Stimulated activated naive B cell treated with anti-CD40 and anti-IgM and Interleukin-4, amounts not matched to agents 10 μg/mL and 1 μg/mL and 100 μg/mL, for 72 hours (primary cell): ENCODE data around the gene MYL9.
A peak's percentile ranks its signal among the peaks of the same experiment; 100 is the strongest.

Source experiments
- ATAC-seq, 2 donors: fragments of 150-1000 bp; cut with Tn5 transposase; replicated peaks; 2 replicates each; pipeline ENCODE4 v1.10.0; 2021; ENCODE audit warnings: moderate library complexity in 1 of 2
- DNase-seq: peaks from one replicate; pipeline ENCODE4 v3.0.0; 2021
- H3K27ac Mint-ChIP-seq: one replicate; pipeline ENCODE4 v1.8.0; 2022; ENCODE audit warnings: mild to moderate bottlenecking, mixed read lengths
- H3K27me3 Mint-ChIP-seq, 2 donors: one replicate each; pipeline ENCODE4 v1.8.0; 2022; ENCODE audit warnings: mixed read lengths in 2 of 2
- H3K36me3 Mint-ChIP-seq, 2 donors: one replicate each; pipeline ENCODE4 v1.8.0; 2022; ENCODE audit warnings: mixed read lengths in 2 of 2, mild to moderate bottlenecking in 1 of 2
- H3K4me1 Mint-ChIP-seq, 2 donors: one replicate each; pipeline ENCODE4 v1.8.0; 2022; ENCODE audit warnings: mixed read lengths in 2 of 2, mild to moderate bottlenecking in 1 of 2
- H3K4me3 Mint-ChIP-seq, 2 donors: one replicate each; pipeline ENCODE4 v1.8.0; 2022; ENCODE audit warnings: mild to moderate bottlenecking in 2 of 2, mixed read lengths in 2 of 2, moderate library complexity in 1 of 2
- H3K9me3 Mint-ChIP-seq, 2 donors: one replicate each; pipeline ENCODE4 v1.8.0; 2022; ENCODE audit warnings: mixed read lengths in 2 of 2, mild to moderate bottlenecking in 1 of 2

MYL9 gene

GRCh38 chr20:36541227-36541767, at the start of gene MYL9:
Gene MYL9, plus strand, starts transcription at chr20:36541519. Its CDS starts 3,366 bp downstream, at chr20:36544885.
- ATAC-seq (peak; percentile 72 to 80), DNase-seq (no peak)
- H3K9me3 Mint-ChIP-seq = no peaks in the 10 kb centered on the region
- peak within 1 kb of the TSS; percentile 62 to 79 for H3K4me3 Mint-ChIP-seq
- H3K27me3 Mint-ChIP-seq = no peaks in the 10 kb centered on the region
- no peaks in the 10 kb centered on the region for H3K36me3 Mint-ChIP-seq
- H3K27ac Mint-ChIP-seq = peak within 1 kb of the TSS; percentile 69
- H3K4me1 Mint-ChIP-seq = peaks cover 9 to 45% of the 10 kb centered on the region in 2 donors

DNA sequence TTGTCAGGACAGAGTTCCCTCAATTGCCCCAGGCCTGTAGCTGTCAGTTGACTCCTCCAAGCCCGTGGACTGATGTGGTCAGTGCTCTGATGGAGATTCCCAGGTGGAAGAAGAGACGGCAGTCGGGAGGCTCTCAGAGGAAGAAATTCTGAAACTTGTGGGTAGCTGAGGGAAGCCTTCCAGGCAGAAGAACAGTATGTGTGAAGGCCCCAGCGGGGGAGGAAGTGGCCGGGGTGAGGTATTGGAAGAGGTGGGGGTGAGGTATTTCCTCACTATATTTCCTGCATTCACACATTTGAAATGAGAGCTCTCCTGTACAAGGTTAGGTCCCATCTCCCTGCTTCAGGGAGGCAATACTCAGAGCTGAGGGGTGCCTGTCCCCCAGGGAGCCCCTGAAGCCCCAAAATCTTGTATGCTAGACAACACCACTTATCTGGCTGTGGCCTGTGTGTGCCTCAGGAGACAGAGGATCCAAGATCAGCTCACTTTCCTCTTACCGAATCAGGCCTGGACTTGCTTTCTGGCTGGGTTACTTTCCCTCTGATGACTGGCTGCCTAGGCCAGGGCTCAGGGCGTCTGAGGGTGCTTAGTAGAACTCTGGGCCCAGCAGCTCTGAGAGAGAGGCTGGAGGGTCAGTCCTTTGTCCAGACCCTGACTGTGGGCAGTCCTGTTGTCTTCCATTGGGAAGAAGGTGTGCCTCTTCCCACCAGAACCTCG, 49.3 kb upstream of the MYL9 start:
- DNase-seq (no peak), ATAC-seq (peak; percentile 79 to 84)
- Mint-ChIP-seq H3K9me3 (no peaks in the 10 kb centered on the region), H3K27ac (peak overlapping the region; percentile 63), H3K36me3 (peaks cover 6 to 14% of the 10 kb centered on the region in 2 donors), H3K4me1 (peaks cover 23 to 51% of the 10 kb centered on the region in 2 donors), H3K4me3 (no peak overlapping the region), H3K27me3 (no peaks in the 10 kb centered on the region)

GRCh38 chr20:36493051-36493800, 48.1 kb upstream of the MYL9 start:
- no peak overlapping the region for H3K27ac Mint-ChIP-seq

GRCh38 chr20:36493801-36494114, 47.6 kb upstream of the MYL9 start:
- peaks cover 20 to 45% of the 10 kb centered on the region in 2 donors for H3K4me1 Mint-ChIP-seq
- DNase-seq = no peak
- no peak for ATAC-seq
- peaks cover 17 to 29% of the 10 kb centered on the region in 2 donors for H3K36me3 Mint-ChIP-seq
- no peak overlapping the region for H3K4me3 Mint-ChIP-seq
- no peak overlapping the region for H3K27ac Mint-ChIP-seq
- H3K27me3 Mint-ChIP-seq = no peaks in the 10 kb centered on the region
- no peaks in the 10 kb centered on the region for H3K9me3 Mint-ChIP-seq

More at GRCh38 chr20:36493051-36493800, 48.1 kb upstream of the MYL9 start:
- H3K4me3 Mint-ChIP-seq = no peak overlapping the region
- H3K27me3 Mint-ChIP-seq = no peaks in the 10 kb centered on the region
- DNase-seq (no peak), ATAC-seq (no peak)
- peaks cover 14 to 23% of the 10 kb centered on the region in 2 donors for H3K36me3 Mint-ChIP-seq
- peaks cover 20 to 45% of the 10 kb centered on the region in 2 donors for H3K4me1 Mint-ChIP-seq
- H3K9me3 Mint-ChIP-seq = no peaks in the 10 kb centered on the region

- ATAC-seq = no peak
- Mint-ChIP-seq H3K4me3 (no peak overlapping the region), H3K36me3 (peaks cover 23 to 49% of the 10 kb centered on the region in 2 donors), H3K27ac (no peak overlapping the region), H3K4me1 (peaks cover 11 to 31% of the 10 kb centered on the region in 2 donors), H3K9me3 (no peaks in the 10 kb centered on the region), H3K27me3 (no peaks in the 10 kb centered on the region)
- DNase-seq = no peak
These were observed 44.3 kb upstream of the MYL9 start for GRCh38 chr20:36496707-36497669.

- H3K36me3 Mint-ChIP-seq = peaks cover 23 to 51% of the 10 kb centered on the region in 2 donors
- H3K4me3 Mint-ChIP-seq = no peak overlapping the region
- H3K27ac Mint-ChIP-seq = no peak overlapping the region
- H3K4me1 Mint-ChIP-seq = peaks cover 5 to 23% of the 10 kb centered on the region in 2 donors
- no peaks in the 10 kb centered on the region for H3K27me3 Mint-ChIP-seq
- no peaks in the 10 kb centered on the region for H3K9me3 Mint-ChIP-seq
- ATAC-seq = no peak
- no peak for DNase-seq
These were observed 43.5 kb upstream of the MYL9 start for GRCh38 chr20:36497856-36498255.

DNA sequence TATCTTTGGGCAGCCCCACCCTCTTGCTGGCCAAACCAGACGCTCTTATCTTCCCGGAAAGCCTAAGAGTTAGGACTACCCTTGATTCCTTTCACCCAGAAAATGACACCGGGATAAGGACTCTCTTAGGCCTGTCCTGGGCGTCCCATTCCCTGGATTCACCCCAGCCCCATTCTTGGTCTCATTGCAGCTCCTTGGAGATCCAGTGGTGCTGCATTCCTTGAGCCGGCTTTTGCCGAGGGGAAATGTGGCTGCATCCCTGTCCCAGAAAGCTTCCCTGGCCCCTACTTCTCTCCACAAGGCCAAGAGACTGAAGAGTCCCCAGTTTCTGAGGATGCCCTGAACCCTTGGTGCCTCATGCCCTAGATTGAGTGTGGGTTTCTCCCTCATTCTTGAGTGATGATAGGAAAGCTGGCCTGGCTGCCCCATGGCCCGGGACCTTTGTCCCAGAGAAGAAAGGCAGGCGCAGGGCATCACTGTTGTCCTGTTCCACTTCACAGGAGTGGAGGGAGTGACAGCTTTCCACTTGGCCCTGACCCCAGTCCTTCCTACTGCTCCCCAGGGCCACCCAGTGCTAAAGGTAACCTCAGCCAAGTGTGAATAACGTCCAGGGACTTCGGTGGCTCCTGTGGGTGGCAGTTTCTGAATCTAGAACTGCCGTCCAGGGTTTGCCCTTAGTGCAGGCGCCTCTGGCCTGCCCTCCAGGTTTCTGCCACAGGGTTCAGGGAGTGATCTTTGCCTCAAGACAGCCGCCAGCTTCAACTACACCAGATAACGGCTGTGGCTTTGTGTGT, 42.7 kb upstream of the MYL9 start:
- Mint-ChIP-seq H3K36me3 (peaks cover 27 to 55% of the 10 kb centered on the region in 2 donors), H3K27ac (peak overlapping the region; percentile 2), H3K4me1 (peaks cover 5 to 16% of the 10 kb centered on the region in 2 donors), H3K27me3 (no peaks in the 10 kb centered on the region), H3K9me3 (no peaks in the 10 kb centered on the region), H3K4me3 (no peak overlapping the region)
- ATAC-seq = no peak
- DNase-seq = no peak

DNA sequence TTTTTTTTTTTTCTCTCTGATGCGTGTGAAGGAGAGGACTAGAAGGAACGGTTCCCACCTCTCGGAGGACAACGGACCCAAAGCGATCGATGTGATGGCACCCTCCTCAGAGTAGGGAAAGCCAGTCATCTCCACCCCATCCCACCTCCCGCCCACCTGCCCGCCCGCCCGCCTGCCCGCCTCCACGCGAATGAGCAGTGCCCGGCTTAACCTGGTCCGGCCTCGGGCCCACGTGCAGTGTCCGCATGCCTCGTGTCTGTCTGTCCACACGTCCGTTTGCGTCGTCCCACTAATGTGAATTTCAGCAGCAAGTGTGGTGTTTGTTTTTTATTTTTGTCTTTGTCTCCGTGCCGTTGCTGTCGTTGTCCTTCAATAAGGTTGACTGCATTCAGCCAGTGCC, 42.1 kb upstream of the MYL9 start:
- Mint-ChIP-seq H3K4me1 (peaks cover 5 to 10% of the 10 kb centered on the region in 2 donors), H3K9me3 (no peaks in the 10 kb centered on the region), H3K27ac (no peak overlapping the region), H3K36me3 (peaks cover 29 to 58% of the 10 kb centered on the region in 2 donors), H3K27me3 (no peaks in the 10 kb centered on the region), H3K4me3 (no peak overlapping the region)
- no peak for ATAC-seq
- no peak for DNase-seq

DNA sequence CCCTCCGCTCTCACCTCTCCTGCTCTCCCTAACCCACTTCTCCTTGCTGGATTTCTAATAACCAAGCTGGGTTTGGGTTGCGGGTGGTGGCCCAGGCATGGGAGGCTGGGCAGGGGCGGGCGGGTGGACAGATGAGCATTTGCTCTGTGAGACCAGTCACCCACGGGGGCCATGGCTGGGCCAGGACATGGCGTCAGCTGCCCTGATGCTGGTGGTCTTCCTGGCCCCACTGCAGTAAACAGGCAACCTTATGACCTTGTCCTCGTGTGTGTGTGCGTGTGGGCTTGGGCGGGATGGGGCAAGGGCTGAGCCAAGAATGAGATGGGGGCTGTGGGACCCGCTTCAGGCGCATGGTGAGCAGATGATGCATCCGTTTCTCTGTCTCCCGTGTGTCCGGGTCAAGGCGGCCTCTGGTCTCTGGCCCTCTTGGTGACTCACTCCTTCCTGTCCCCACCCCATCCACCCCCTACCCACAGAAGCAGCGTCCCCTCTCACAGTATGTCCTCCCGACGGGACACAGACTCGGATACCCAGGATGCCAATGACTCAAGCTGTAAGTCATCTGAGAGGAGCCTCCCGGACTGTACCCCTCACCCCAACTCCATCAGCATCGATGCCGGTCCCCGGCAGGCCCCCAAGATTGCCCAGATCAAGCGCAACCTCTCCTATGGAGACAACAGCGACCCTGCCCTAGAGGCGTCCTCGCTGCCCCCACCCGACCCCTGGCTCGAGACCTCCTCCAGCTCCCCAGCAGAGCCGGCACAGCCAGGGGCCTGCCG, 41.4 kb upstream of the MYL9 start:
- H3K36me3 Mint-ChIP-seq = peaks cover 35 to 64% of the 10 kb centered on the region in 2 donors
- H3K27ac Mint-ChIP-seq = peak overlapping the region; percentile 51

DNA sequence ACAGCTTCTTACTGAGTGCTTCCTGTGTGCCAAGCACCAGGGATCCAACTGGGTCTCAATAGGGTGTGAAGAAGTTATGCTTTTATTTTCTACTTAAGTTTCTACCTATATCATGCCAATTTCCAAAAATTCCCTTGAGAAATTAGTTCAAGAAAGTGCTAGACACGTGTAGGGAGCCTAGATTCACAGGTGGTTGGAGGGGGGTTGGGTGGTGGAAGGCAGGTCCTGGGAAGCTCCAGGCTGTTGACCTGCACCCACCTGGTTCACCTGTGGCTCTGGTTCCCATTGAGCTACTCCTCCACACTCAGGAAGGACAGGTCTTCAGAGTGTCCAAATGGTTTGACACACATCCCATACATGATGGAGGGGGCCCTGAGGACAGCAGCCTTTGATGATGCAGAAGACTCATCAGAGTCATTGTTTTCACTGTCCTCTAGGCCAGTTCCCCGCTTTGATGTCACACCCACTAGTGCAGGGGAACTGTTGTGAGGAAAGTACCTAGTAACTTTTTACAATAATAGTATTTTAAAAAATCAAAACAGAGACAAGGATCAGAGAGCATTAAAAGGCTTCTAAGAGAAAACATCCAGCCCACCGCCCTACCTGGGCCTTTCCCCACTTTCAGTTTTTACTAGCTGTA, 39.8 kb upstream of the MYL9 start:
- H3K4me1 Mint-ChIP-seq = peaks cover 5 to 6% of the 10 kb centered on the region in 2 donors
- H3K4me3 Mint-ChIP-seq = no peak overlapping the region
- ATAC-seq = peak in 1 of 2 donors; percentile 61
- DNase-seq = no peak
- no peaks in the 10 kb centered on the region for H3K27me3 Mint-ChIP-seq
- H3K36me3 Mint-ChIP-seq = peaks cover 31 to 58% of the 10 kb centered on the region in 2 donors
- peak overlapping the region; percentile 47 for H3K27ac Mint-ChIP-seq
- no peaks in the 10 kb centered on the region for H3K9me3 Mint-ChIP-seq

More for the DNA sequence above, 41.4 kb upstream of the MYL9 start:
- Mint-ChIP-seq H3K4me3 (no peak overlapping the region), H3K27me3 (no peaks in the 10 kb centered on the region), H3K9me3 (no peaks in the 10 kb centered on the region), H3K4me1 (peaks cover 5 to 10% of the 10 kb centered on the region in 2 donors)
- DNase-seq = no peak
- no peak for ATAC-seq

GRCh38 chr20:36504295-36504694, 37.0 kb upstream of the MYL9 start:
- Mint-ChIP-seq H3K4me3 (no peak overlapping the region), H3K4me1 (peaks cover 5 to 6% of the 10 kb centered on the region in 2 donors), H3K36me3 (peaks cover 29 to 43% of the 10 kb centered on the region in 2 donors), H3K27ac (no peak overlapping the region), H3K9me3 (no peaks in the 10 kb centered on the region), H3K27me3 (no peaks in the 10 kb centered on the region)
- no peak for DNase-seq
- ATAC-seq = no peak

DNA sequence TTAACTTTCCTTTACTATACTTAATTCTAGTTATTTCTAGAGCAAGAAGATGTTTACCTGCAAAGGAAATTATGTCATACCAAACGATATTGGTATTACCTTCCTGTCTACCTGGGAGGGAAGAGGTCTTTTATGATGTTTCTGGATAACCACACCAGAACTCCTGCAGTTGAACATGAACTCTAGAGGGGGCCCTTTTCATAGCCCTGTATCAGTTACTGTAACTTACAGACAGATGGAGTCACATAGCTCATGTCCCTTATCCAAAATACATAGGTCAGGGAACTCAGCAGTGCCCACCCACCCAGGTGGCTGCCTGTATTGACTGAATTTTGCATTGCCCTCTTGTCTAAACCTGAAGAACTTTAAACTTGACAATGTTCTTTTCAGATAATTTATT, 35.1 kb upstream of the MYL9 start:
- Mint-ChIP-seq H3K36me3 (peaks cover 22 to 27% of the 10 kb centered on the region in 2 donors), H3K4me1 (peaks cover 3 to 4% of the 10 kb centered on the region in 2 donors), H3K27me3 (no peaks in the 10 kb centered on the region), H3K9me3 (no peaks in the 10 kb centered on the region), H3K4me3 (no peak overlapping the region), H3K27ac (no peak overlapping the region)
- DNase-seq = no peak
- peak in 1 of 2 donors; percentile 39 for ATAC-seq
